ENCODE data around the gene URM1. TPM values are rescaled to one million over a fixed set of nuclear protein-coding genes. Genes with fewer than 3 reads are reported as not detected.

Gene URM1
- total RNA-seq, 1 donor from 2014 or later, result 62.6 TPM

- Mint-ChIP-seq H3K27ac (ENCODE audit: unreplicated experiment) (no peak overlapping the region), H3K4me3 (ENCODE audit: unreplicated experiment) (peak overlapping the region; percentile 52), H3K36me3 (ENCODE audit: unreplicated experiment) (no peaks in the 10 kb centered on the region), H3K9me3 (ENCODE audit: unreplicated experiment) (peaks cover 10% of the 10 kb centered on the region), H3K27me3 (ENCODE audit: unreplicated experiment) (peaks cover 3% of the 10 kb centered on the region), H3K4me1 (ENCODE audit: low read depth, unreplicated experiment) (no peaks in the 10 kb centered on the region)
- DNase-seq, result no peak
- TF ChIP-seq, protein P1, sequence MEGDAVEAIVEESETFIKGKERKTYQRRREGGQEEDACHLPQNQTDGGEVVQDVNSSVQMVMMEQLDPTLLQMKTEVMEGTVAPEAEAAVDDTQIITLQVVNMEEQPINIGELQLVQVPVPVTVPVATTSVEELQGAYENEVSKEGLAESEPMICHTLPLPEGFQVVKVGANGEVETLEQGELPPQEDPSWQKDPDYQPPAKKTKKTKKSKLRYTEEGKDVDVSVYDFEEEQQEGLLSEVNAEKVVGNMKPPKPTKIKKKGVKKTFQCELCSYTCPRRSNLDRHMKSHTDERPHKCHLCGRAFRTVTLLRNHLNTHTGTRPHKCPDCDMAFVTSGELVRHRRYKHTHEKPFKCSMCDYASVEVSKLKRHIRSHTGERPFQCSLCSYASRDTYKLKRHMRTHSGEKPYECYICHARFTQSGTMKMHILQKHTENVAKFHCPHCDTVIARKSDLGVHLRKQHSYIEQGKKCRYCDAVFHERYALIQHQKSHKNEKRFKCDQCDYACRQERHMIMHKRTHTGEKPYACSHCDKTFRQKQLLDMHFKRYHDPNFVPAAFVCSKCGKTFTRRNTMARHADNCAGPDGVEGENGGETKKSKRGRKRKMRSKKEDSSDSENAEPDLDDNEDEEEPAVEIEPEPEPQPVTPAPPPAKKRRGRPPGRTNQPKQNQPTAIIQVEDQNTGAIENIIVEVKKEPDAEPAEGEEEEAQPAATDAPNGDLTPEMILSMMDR (IDR thresholded peaks at IDR 0.05; ENCODE audit: partially characterized antibody, unreplicated experiment), result no peak
Measured at GRCh38 chr9:128323791-128324190, 47.4 kb upstream of the URM1 start.

DNA sequence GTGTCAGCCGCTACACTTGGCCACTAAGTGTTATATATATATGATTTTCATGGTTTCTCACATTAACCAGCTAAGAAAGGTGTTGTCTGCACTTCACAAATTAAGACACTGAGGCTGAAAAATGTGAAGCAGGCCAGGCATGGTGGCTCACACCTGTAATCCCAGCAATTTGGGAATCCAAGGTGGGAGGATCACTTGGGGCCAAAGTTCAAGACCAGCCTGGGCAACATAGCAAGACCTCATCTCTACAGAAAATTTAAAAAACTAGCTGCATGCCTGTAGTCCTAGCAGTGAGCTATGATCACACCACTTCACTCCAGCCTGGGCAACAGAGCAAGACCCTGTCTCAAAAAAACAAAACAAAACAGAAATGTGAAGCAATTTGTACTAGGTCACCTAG is 46.8 kb upstream of the URM1 start:
- H3K9me3 Mint-ChIP-seq (ENCODE audit: unreplicated experiment), result peaks cover 10% of the 10 kb centered on the region
- no peak for DNase-seq
- peak overlapping the region; percentile 25 for H3K4me3 Mint-ChIP-seq (ENCODE audit: unreplicated experiment)
- H3K36me3 Mint-ChIP-seq (ENCODE audit: unreplicated experiment), result no peaks in the 10 kb centered on the region
- peaks cover 3% of the 10 kb centered on the region for H3K27me3 Mint-ChIP-seq (ENCODE audit: unreplicated experiment)
- H3K4me1 Mint-ChIP-seq (ENCODE audit: low read depth, unreplicated experiment), result no peaks in the 10 kb centered on the region
- no peak overlapping the region for H3K27ac Mint-ChIP-seq (ENCODE audit: unreplicated experiment)
- TF ChIP-seq, protein P1 (IDR thresholded peaks at IDR 0.05; ENCODE audit: partially characterized antibody, unreplicated experiment), result no peak

DNA sequence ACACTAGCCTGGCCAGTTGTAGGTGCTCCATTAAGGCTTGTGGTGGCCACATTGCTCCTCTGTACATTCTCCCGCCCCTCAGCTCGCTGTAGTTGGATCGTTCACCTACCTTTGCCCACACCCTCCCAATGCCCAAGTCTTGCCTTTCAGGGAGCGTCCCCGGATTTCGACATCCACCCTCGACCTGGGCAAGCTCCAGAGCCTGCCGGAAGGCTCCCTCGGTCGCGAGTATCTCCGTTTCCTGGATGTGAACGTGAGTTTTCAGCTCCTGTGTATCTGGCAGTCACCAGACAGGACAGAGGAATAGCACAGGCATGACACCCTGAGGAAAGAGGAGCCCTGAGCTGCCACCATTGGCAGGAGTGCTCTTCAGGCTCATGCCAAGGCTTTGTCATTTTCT is 45.5 kb upstream of the URM1 start:
- Mint-ChIP-seq H3K4me3 (ENCODE audit: unreplicated experiment) (no peak overlapping the region), H3K4me1 (ENCODE audit: low read depth, unreplicated experiment) (no peaks in the 10 kb centered on the region), H3K9me3 (ENCODE audit: unreplicated experiment) (peaks cover 10% of the 10 kb centered on the region), H3K27ac (ENCODE audit: unreplicated experiment) (no peak overlapping the region), H3K36me3 (ENCODE audit: unreplicated experiment) (no peaks in the 10 kb centered on the region), H3K27me3 (ENCODE audit: unreplicated experiment) (peaks cover 3% of the 10 kb centered on the region)
- TF ChIP-seq, protein P1 (IDR thresholded peaks at IDR 0.05; ENCODE audit: partially characterized antibody, unreplicated experiment), result no peak
- DNase-seq, result no peak

DNA sequence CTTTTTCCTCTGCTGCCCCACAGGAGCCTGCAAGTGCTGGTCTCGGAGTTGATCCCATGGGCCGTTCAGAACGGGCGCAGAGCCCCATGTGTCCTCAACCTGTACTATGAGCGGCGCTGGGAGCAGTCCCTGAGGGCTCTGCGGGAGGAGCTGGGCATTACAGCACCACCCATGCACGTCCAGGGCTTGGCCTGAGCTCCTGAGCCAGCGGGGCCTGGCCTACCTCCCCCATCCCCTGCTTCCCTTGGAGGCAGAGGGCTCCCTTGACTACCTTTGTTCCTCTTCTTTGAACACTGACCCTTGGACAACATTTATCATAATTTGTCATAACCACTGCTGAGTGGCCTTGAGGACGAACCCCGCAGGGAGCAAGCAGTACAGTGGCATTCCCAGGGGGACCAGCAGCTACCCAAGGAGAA is 37.7 kb upstream of the URM1 start:
- TF ChIP-seq, protein P1 (IDR thresholded peaks at IDR 0.05; ENCODE audit: partially characterized antibody, unreplicated experiment), result no peak
- DNase-seq, result no peak
- no peaks in the 10 kb centered on the region for H3K4me1 Mint-ChIP-seq (ENCODE audit: low read depth, unreplicated experiment)
- peaks cover 2% of the 10 kb centered on the region for H3K9me3 Mint-ChIP-seq (ENCODE audit: unreplicated experiment)
- no peak overlapping the region for H3K27ac Mint-ChIP-seq (ENCODE audit: unreplicated experiment)
- no peaks in the 10 kb centered on the region for H3K36me3 Mint-ChIP-seq (ENCODE audit: unreplicated experiment)
- peaks cover 2% of the 10 kb centered on the region for H3K27me3 Mint-ChIP-seq (ENCODE audit: unreplicated experiment)
- H3K4me3 Mint-ChIP-seq (ENCODE audit: unreplicated experiment), result no peak overlapping the region

DNA sequence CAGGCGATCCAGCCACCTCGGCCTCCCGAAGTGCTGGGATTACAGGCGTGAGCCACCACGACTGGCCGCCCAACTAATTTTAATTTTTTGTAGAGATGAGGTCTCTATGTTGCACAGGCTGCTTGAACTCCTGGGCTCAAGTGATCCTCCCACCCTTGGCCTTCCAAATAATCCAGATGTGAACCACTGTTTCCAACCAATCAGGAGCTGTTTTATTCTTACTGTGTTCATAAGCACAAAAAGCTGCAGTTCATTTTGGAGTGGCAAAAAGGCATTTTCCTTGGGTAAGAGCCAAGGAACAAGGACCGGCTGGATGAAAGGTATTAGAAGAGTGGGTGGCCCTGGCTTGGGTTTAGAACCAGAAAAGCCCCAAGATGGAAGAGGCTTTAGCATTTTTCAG is 36.0 kb upstream of the URM1 start:
- Mint-ChIP-seq H3K4me3 (ENCODE audit: unreplicated experiment) (no peak overlapping the region), H3K27ac (ENCODE audit: unreplicated experiment) (no peak overlapping the region), H3K36me3 (ENCODE audit: unreplicated experiment) (no peaks in the 10 kb centered on the region), H3K4me1 (ENCODE audit: low read depth, unreplicated experiment) (no peaks in the 10 kb centered on the region), H3K9me3 (ENCODE audit: unreplicated experiment) (peaks cover 9% of the 10 kb centered on the region), H3K27me3 (ENCODE audit: unreplicated experiment) (peaks cover 2% of the 10 kb centered on the region)
- no peak for DNase-seq
- TF ChIP-seq, protein P1 (IDR thresholded peaks at IDR 0.05; ENCODE audit: partially characterized antibody, unreplicated experiment), result no peak
